Measurements from ENCODE around the gene ERN1. TPM values are rescaled to one million over a fixed set of nuclear protein-coding genes. Genes with fewer than 3 reads are reported as not detected.

The ERN1 gene
- total RNA-seq, 1 experiment from 2014 or later, result 27.5 TPM

DNA sequence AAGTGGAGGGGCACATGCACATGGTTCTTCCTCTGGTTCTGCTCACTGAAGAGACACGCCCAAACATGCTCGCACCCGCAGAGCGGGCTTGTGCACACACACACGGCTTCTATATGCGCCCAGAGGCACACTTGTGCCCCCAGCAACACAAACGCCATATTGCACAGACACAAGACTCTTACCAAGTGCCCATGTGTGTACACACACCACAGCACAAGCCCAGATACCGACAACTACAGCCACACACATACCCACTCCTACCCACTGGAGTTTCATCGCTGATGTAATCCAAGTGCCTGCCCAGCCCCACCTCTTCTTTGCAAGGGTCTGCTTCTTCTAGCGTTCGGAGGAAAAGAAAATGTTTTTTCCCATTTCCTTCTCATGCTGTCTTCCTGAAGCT is 138.3 kb downstream of the ERN1 start:
- H3K27ac Mint-ChIP-seq (ENCODE audit: unreplicated experiment), result no peak overlapping the region
- no TSS peak for BruUV-seq (replicated peaks)
- no peaks in the 10 kb centered on the region for H3K36me3 Mint-ChIP-seq (ENCODE audit: insufficient read depth, unreplicated experiment)
- Histone ChIP-seq H3K27me3 (replicated peaks; ENCODE audit: control insufficient read depth, insufficient read depth, low read length) (no peaks in the 10 kb centered on the region), H3K4me3 (ENCODE audit: low read depth, low read length) (no peak overlapping the region), H3K36me3 (ENCODE audit: control insufficient read depth, insufficient read depth, low read length) (no peaks in the 10 kb centered on the region), H3K9me3 (no peaks in the 10 kb centered on the region), H3K4me1 (peaks cover 8% of the 10 kb centered on the region; the same call in 1 of the 2 replicates)
- ChIA-PET POLR2A (no interaction called here), CTCF (no interaction called here)
- no peak overlapping the region for H3K4me3 Mint-ChIP-seq (ENCODE audit: unreplicated experiment)
- intact Hi-C loops (cut with micrococcal nuclease; ENCODE audit: unreplicated experiment), result no loop called here
- no peak for DNase-seq
- no peaks in the 10 kb centered on the region for H3K4me1 Mint-ChIP-seq (ENCODE audit: low read depth, unreplicated experiment)
- H3K9me3 Mint-ChIP-seq (ENCODE audit: unreplicated experiment), result no peaks in the 10 kb centered on the region
- TF ChIP-seq, protein P1, sequence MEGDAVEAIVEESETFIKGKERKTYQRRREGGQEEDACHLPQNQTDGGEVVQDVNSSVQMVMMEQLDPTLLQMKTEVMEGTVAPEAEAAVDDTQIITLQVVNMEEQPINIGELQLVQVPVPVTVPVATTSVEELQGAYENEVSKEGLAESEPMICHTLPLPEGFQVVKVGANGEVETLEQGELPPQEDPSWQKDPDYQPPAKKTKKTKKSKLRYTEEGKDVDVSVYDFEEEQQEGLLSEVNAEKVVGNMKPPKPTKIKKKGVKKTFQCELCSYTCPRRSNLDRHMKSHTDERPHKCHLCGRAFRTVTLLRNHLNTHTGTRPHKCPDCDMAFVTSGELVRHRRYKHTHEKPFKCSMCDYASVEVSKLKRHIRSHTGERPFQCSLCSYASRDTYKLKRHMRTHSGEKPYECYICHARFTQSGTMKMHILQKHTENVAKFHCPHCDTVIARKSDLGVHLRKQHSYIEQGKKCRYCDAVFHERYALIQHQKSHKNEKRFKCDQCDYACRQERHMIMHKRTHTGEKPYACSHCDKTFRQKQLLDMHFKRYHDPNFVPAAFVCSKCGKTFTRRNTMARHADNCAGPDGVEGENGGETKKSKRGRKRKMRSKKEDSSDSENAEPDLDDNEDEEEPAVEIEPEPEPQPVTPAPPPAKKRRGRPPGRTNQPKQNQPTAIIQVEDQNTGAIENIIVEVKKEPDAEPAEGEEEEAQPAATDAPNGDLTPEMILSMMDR (IDR thresholded peaks at IDR 0.05; ENCODE audit: insufficient read depth in 1 of 2, low read depth in 1 of 2, low read length in 1 of 2, severe bottlenecking in 1 of 2, unreplicated experiment in 1 of 2), result no peak
- peaks cover 17% of the 10 kb centered on the region for H3K27me3 Mint-ChIP-seq (ENCODE audit: insufficient read depth, unreplicated experiment)

DNA sequence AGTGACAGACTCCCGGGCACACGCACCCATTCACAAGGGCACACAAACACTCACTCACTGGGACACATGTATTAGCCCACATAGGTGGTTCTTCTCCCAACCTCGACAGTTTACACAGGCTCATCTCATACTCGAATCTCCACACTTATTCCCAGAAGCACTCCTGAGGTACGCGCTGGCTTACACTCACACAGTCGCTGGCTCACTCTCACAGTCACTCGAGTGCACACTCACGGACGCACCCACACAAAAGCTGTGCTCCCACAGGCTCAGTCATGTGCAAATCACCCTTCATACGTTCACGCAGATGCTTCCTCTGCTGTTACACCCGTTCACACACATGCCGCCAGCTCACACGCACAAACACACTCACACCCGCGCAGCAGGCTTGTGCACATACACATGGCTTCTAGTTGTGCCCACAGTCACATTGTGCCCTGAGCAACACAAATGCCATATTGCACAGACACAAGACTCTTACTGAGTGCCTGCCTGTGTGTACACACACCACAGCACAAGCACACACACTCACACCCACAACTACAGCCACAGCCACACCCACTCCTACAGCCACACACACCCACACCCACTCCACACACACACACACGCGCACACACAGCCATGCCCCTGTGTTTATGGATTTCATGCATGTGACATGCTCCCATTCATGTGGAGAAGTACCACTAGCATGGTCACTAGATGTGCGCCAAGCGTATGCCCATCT is 140.2 kb downstream of the ERN1 start:
- Mint-ChIP-seq H3K4me1 (ENCODE audit: low read depth, unreplicated experiment) (no peaks in the 10 kb centered on the region), H3K36me3 (ENCODE audit: insufficient read depth, unreplicated experiment) (no peaks in the 10 kb centered on the region), H3K27ac (ENCODE audit: unreplicated experiment) (no peak overlapping the region), H3K9me3 (ENCODE audit: unreplicated experiment) (no peaks in the 10 kb centered on the region), H3K27me3 (ENCODE audit: insufficient read depth, unreplicated experiment) (peaks cover 12% of the 10 kb centered on the region), H3K4me3 (ENCODE audit: unreplicated experiment) (no peak overlapping the region)
- no peaks in the 10 kb centered on the region for H3K27me3 ChIP-seq (replicated peaks; ENCODE audit: control insufficient read depth, insufficient read depth, low read length)
- ChIA-PET CTCF (interaction anchor here (0.8 to 1.0 kb wide), 3 partner anchors 30 to 70 kb away, joined by 3 to 5 read pairs (median 3); no protein-coding TSS in a partner anchor), POLR2A (no interaction called here)
- H3K4me3 ChIP-seq (ENCODE audit: low read depth, low read length), result no peak overlapping the region
- peaks cover 9% of the 10 kb centered on the region; the same call in 1 of the 2 replicates for H3K4me1 ChIP-seq
- TF ChIP-seq, protein P1 (IDR thresholded peaks at IDR 0.05; ENCODE audit: insufficient read depth in 1 of 2, low read depth in 1 of 2, low read length in 1 of 2, severe bottlenecking in 1 of 2, unreplicated experiment in 1 of 2), result no peak
- no TSS peak for BruUV-seq (replicated peaks)
- no peak for DNase-seq
- no peaks in the 10 kb centered on the region for H3K9me3 ChIP-seq
- intact Hi-C loops (cut with micrococcal nuclease; ENCODE audit: unreplicated experiment), result loop anchor here (1.0 to 5.0 kb wide), 2 partner anchors 37 to 70 kb away; no protein-coding TSS in a partner anchor
- H3K36me3 ChIP-seq (ENCODE audit: control insufficient read depth, insufficient read depth, low read length), result no peaks in the 10 kb centered on the region

Other genes starting within 250 kb of the ERN1 start
- gene GH2, start 248.2 kb downstream of the ERN1 start, total RNA-seq (2022), result not detected in 2 replicates
- not detected in 2 replicates for gene CSH1, start 233.6 kb downstream of the ERN1 start, total RNA-seq (2022)
- gene CSHL1, start 218.9 kb downstream of the ERN1 start, total RNA-seq (2022), result not detected in 2 replicates
- not detected in 2 replicates for gene GH1, start 211.3 kb downstream of the ERN1 start, total RNA-seq (2022)
- not detected in 2 replicates for gene CD79B, start 197.8 kb downstream of the ERN1 start, total RNA-seq (2022)
- not detected in 2 replicates for gene SCN4A, start 157.2 kb downstream of the ERN1 start, total RNA-seq (2022)
- gene PRR29, start 131.8 kb downstream of the ERN1 start, total RNA-seq (2022), result not detected in 2 replicates
- 1.9 and 2.0 TPM in 2 replicates for gene ICAM2, start 109.5 kb downstream of the ERN1 start, total RNA-seq (2022)
- gene TEX2, start 133.1 kb upstream of the ERN1 start, total RNA-seq (2022), result 19.3 and 20.2 TPM in 2 replicates

Data from Caco-2 (cell line).